Activated CD4-positive, alpha-beta T cell treated with anti-CD3 and anti-CD28 coated beads for 48 hours (primary cell): ENCODE results near the gene APOLD1.
"Not testable (repeated sequence)": the region's sequence is repeated elsewhere in the genome, so short reads cannot be mapped to it uniquely, and the experiment has no call there.

Experiments used
- DNase-seq: peaks from one replicate; pipeline ENCODE4 v3.0.0-alpha.2; 2020

APOLD1 gene

GRCh38 chr12:12810553-12811021, 25.1 kb downstream of the APOLD1 start:
- DNase-seq = no peak

- DNase-seq = no peak
Measured at GRCh38 chr12:12811343-12811742, 25.9 kb downstream of the APOLD1 start.

GRCh38 chr12:12812174-12812573, 26.7 kb downstream of the APOLD1 start:
- no peak for DNase-seq

- DNase-seq = no peak
Measured at GRCh38 chr12:12812618-12813119, 27.2 kb downstream of the APOLD1 start.

- peak; percentile 98 for DNase-seq
Measured at GRCh38 chr12:12813120-12814101, 28.0 kb downstream of the APOLD1 start, which contains the start of gene DDX47. Gene DDX47 (plus strand): TSS chr12:12813346. CDS start chr12:12813368, 22 bp downstream.

GRCh38 chr12:12817616-12818015, 32.2 kb downstream of the APOLD1 start:
- no peak for DNase-seq

GRCh38 chr12:12818701-12819100, 33.2 kb downstream of the APOLD1 start:
- no peak for DNase-seq

GRCh38 chr12:12819221-12819620, 33.8 kb downstream of the APOLD1 start:
- no peak for DNase-seq

- no peak for DNase-seq
Measured at GRCh38 chr12:12819752-12820311, 34.4 kb downstream of the APOLD1 start.

- DNase-seq = not testable (repeated sequence)
Measured at GRCh38 chr12:12820376-12820775, 34.9 kb downstream of the APOLD1 start.

GRCh38 chr12:12821975-12822374, 36.5 kb downstream of the APOLD1 start:
- DNase-seq = no peak

GRCh38 chr12:12822886-12823285, 37.4 kb downstream of the APOLD1 start:
- no peak for DNase-seq

- no peak for DNase-seq
Measured at GRCh38 chr12:12823300-12823699, 37.8 kb downstream of the APOLD1 start.

GRCh38 chr12:12823811-12824210, 38.4 kb downstream of the APOLD1 start:
- no peak for DNase-seq

- DNase-seq = no peak
Measured at GRCh38 chr12:12835378-12836146, 50.1 kb downstream of the APOLD1 start.

GRCh38 chr12:12836571-12836970, 51.1 kb downstream of the APOLD1 start:
- DNase-seq = no peak

GRCh38 chr12:12837025-12837812, 51.8 kb downstream of the APOLD1 start:
- DNase-seq = peak; percentile 72

- DNase-seq = no peak
Measured at GRCh38 chr12:12837813-12838153, 52.3 kb downstream of the APOLD1 start.

GRCh38 chr12:12839003-12839395, 53.5 kb downstream of the APOLD1 start:
- DNase-seq = no peak

GRCh38 chr12:12839439-12839838, 54.0 kb downstream of the APOLD1 start:
- not testable (repeated sequence) for DNase-seq

- DNase-seq = no peak
Measured at GRCh38 chr12:12839873-12840579, 54.6 kb downstream of the APOLD1 start.

- DNase-seq = no peak
Measured at GRCh38 chr12:12840580-12840899, 55.1 kb downstream of the APOLD1 start.
